ENCODE results near the gene IGSF9B.

The IGSF9B gene

DNA sequence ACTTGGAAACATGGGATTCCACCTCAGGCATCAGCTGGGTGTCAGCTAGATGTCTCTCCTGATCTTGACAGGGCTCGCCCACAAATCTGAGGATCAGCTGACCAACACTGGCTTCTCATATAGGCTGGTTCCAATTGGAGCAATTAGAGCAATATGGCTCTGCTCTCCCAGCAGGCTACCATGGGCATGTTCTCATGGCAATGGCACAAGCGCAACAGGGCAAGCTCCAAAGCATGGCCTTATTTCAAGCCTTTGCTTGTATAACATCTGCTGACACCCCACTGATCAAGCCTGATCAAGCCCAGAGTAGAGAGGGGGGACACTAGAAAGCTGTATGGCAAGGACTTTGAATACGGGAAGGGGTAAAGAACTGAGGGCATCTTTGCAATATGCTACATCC, 70.7 kb downstream of the IGSF9B start:
- in situ Hi-C loops (cut with MboI; ENCODE audit: low sequenced_read_pairs) = no loop called here

GRCh38 chr11:133872160-133872559, 84.6 kb downstream of the IGSF9B start:
- in situ Hi-C loops (cut with MboI; ENCODE audit: low sequenced_read_pairs) = no loop called here

DNA sequence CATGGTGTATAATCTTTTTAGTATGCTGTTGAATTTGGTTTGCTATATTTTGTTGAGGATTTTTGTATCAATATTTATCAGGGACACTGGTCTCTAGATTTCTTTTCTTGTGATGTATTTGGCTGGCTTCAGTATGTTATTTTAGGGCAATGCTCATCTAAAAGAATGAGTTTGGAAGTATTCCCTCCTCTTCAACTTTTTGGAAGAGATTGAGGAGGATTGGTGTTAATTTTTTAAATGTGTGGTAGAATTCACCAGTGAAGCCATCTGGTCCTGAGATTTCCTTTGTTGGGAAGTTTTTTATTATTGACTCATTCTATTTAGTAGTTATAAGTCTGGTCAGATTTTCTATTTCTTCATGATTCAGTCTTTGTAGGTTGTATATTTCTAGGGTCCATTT, 89.3 kb downstream of the IGSF9B start:
- in situ Hi-C loops (cut with MboI; ENCODE audit: low sequenced_read_pairs) = no loop called here

DNA sequence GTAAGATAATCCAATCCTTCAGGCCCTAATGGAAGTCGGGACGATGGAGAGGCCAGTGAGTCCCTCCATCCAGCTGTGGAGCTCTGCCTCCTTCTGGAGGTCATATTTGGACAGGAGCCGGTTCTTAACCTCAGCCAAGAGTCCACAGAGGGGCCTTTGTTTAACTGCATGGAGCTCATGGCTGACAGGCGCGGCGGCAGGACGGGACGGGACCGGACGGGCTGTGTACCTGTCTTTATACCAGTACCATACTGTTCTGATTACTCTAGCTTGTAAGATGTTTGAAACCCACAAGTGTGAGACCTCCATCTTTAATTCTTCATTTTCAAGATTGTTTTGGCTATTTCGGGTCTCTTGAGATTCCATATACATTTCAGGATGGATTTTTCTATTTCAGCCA, 91.3 kb downstream of the IGSF9B start:
- in situ Hi-C loops (cut with MboI; ENCODE audit: low sequenced_read_pairs) = no loop called here

DNA sequence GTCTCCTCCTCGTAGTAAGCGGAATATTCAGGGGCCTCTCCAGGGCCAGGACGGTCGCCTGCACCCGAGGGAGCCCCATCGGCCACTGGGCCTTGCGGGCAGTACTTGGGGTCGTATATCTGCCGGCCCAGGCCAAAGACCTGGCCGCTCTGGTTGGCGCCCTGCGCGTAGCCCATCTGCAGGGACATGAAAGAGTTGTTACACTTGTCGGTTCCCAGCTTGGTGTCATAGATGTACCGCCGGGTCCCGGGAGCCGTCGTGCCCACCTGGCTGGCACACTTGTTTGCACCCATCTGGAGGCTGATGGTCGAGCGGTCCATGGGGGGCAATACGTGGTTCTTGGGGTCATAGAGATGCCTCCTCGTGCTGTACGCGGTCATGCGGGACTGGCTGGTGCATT, 92.0 kb downstream of the IGSF9B start:
- in situ Hi-C loops (cut with MboI; ENCODE audit: low sequenced_read_pairs) = no loop called here

- in situ Hi-C loops (cut with MboI; ENCODE audit: low sequenced_read_pairs) = no loop called here
Observed at GRCh38 chr11:133860151-133860550, 96.6 kb downstream of the IGSF9B start.

Data from HL-60/S4 treated with phorbol 12-myristate 13-acetate at 8.2 ng/mL for 4 days and 3 days (cell line).